Esophagus muscularis mucosa (tissue), 4 donors: ENCODE data around the gene HAUS8. TPM values are rescaled to one million over a fixed set of nuclear protein-coding genes. Genes with fewer than 3 reads are reported as not detected.
"Not testable (repeated sequence)": the region's sequence is repeated elsewhere in the genome, so short reads cannot be mapped to it uniquely, and the experiment has no call there.

ENCODE experiments used
- DNase-seq: peaks from one replicate; pipeline ENCODE4 v3.0.0-alpha.2; 2017; ENCODE audit errors: extremely low spot score
- H3K27ac ChIP-seq, 4 donors: fragments of 200-600 bp; sonication (generic); replicated peaks in 1 of 4; 1 replicate in 3 of 4; 2 replicates in 1 of 4; pipeline ENCODE4 v1.5.1; 2016 to 2019; ENCODE audit warnings: mild to moderate bottlenecking in 1 of 4
- H3K27me3 ChIP-seq, 4 donors: fragments of 200-600 bp; sonication (generic); one replicate each; pipeline versions ENCODE4 v1.5.1 to v1.6.0; 2016 to 2019
- H3K36me3 ChIP-seq, 4 donors: fragments of 200-600 bp; sonication (generic); one replicate each; pipeline ENCODE4 v1.5.1; 2016 to 2019
- H3K4me1 ChIP-seq, 4 donors: fragments of 200-600 bp; sonication (generic); one replicate each; pipeline ENCODE4 v1.5.1; 2016 to 2019
- H3K4me3 ChIP-seq, 4 donors: fragments of 200-600 bp; sonication (generic); 1 replicate in 2 of 4; 2 replicates in 2 of 4; pipeline ENCODE4 v1.5.1; 2016 to 2019; ENCODE audit warnings: mild to moderate bottlenecking in 4 of 4, moderate library complexity in 1 of 4
- H3K9me3 ChIP-seq, 4 donors: fragments of 200-600 bp; sonication (generic); 1 replicate in 3 of 4; 2 replicates in 1 of 4; pipeline ENCODE4 v1.5.1; 2016 to 2019
- CTCF ChIP-seq, 3 experiments: fragments of 200-600 bp in 2 of 3; fragments of 450-650 bp in 1 of 3; sonication (generic) in 2 of 3; IDR thresholded peaks; one replicate each; pipeline ENCODE4 v1.5.1; 2017 to 2019; ENCODE audit warnings: antibody characterized with exemption in 3 of 3, mild to moderate bottlenecking in 2 of 3, moderate library complexity in 1 of 3
- EP300 ChIP-seq: sonication (generic); formaldehyde crosslinking; IDR thresholded peaks from one replicate; pipeline ENCODE4 v1.6.1; 2017; ENCODE audit warnings: antibody characterized with exemption
- POLR2A ChIP-seq: fragments of 450-650 bp; IDR thresholded peaks from one replicate; pipeline ENCODE4 v1.6.1; 2017; ENCODE audit warnings: antibody characterized with exemption, moderate library complexity, mild to moderate bottlenecking, low read depth
- POLR2AphosphoS5 ChIP-seq, 2 donors: sonication (generic); formaldehyde crosslinking; IDR thresholded peaks; one replicate each; pipeline ENCODE4 v1.6.1; 2017; ENCODE audit warnings: antibody characterized with exemption in 2 of 2
- WGBS: methylation state at CpG from one replicate; pipeline ENCODE4 v1.1.5; 2018; 5-methylcytosine and 5-hydroxymethylcytosine counted together
- intact Hi-C: fragments of 100-400 bp; cut with DNase I; formaldehyde crosslinking; loops from one replicate; pipeline ENCODE4 v1.15.1; 2023
- total RNA-seq, 4 donors: library from RNA; depleted of rRNA; stranded (reverse); fragments of >200 nt; gene quantifications; one replicate each; pipeline versions ENCODE4 v1.1.0 to v1.2.1, GENCODE V29; 2016

HAUS8 gene
- total RNA-seq, 4 donors from 2014 or later: 3.3 to 6.6 (median 4.6) TPM

GRCh38 chr19:17026706-17027534 lies 48.3 kb downstream of the HAUS8 start, which contains the start of gene CPAMD8:
Gene CPAMD8 (minus strand): TSS chr19:17026810. CDS start chr19:17026642, 168 bp downstream.
- no peak for TF ChIP-seq POLR2A
- no peak for TF ChIP-seq CTCF (IDR thresholded peaks at IDR 0.05)
- TF ChIP-seq POLR2AphosphoS5 (IDR thresholded peaks at IDR 0.05): no peak
- TF ChIP-seq EP300: no peak
- Histone ChIP-seq H3K27ac (no peak within 1 kb of the TSS), H3K9me3 (peaks cover 0 to 29% (median 21%) of the 10 kb centered on the region in 4 donors), H3K4me3 (peak within 1 kb of the TSS; percentile 28 to 34 (median 32)), H3K27me3 (peaks cover 0 to 86% (median 28%) of the 10 kb centered on the region in 4 donors), H3K4me1 (peaks cover 1 to 18% (median 9%) of the 10 kb centered on the region in 4 donors), H3K36me3 (no peaks in the 10 kb centered on the region)
- no peak for DNase-seq
- intact Hi-C loops: no loop called here
- WGBS: 13% methylated on average over 5 of the region's 67 CpGs

DNA sequence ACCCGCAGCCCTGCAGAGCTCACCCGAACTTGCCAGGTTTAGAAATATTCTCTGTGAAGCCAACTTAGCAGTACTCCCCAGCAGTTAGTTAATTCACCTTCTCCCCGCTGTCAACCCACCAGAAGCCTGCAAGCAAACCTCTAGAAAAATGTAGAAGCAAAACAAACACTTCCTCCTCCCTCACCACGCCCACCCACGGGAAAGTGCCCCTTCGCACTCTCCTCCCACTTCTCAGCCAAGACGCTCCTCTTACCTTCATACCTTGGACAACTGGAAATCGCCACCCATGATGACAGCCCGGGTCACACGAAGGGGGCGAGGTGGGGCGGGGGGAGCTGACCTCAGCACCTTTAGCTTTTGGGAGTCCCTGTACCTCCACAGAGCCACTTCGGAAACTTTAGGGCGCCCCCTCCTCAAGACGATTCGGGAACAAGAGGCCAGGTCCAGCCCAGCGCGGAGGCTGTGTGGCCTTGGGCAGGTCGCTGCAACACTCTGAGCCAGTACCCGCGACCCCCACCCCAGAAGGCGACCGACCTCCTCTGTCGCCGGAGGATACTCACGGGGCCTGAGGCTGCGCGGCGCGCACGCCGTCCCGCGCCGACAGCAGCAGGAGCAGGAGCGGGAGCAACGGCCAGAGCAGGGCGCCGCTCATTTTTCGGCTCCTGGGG lies 49.1 kb downstream of the HAUS8 start:
- Histone ChIP-seq H3K9me3 (peaks cover 0 to 29% (median 21%) of the 10 kb centered on the region in 4 donors), H3K27ac (no peak overlapping the region), H3K27me3 (peaks cover 0 to 83% (median 28%) of the 10 kb centered on the region in 4 donors), H3K4me3 (peak overlapping the region; percentile 28 to 34 (median 32)), H3K36me3 (no peaks in the 10 kb centered on the region), H3K4me1 (peaks cover 3 to 18% (median 9%) of the 10 kb centered on the region in 4 donors)
- intact Hi-C loops: no loop called here
- no peak for DNase-seq
- WGBS: 2% methylated on average over 26 of the region's 40 CpGs
- TF ChIP-seq EP300: no peak
- TF ChIP-seq POLR2AphosphoS5 (IDR thresholded peaks at IDR 0.05): no peak
- TF ChIP-seq POLR2A: no peak
- TF ChIP-seq CTCF (IDR thresholded peaks at IDR 0.05): no peak

DNA sequence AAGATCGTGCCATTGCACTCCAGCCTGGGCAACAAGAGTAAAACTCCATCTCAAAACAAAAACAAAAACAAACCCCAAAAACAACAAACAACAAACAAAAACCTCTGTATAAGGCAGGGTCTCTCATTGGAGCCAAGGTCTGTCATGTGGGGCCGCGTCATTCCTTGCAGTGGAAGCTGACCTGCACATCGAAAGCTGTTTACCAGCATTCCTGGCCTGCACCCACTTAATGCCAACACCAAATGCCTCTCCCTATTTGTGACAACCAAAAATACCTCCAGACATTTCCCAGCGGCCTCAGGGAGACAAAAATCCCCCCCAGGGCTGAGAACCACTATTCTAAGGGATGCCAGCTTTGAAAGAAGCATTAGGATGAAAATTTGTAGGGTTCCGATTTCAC lies 49.9 kb downstream of the HAUS8 start:
- no peak overlapping the region for H3K4me3 ChIP-seq
- peaks cover 0 to 77% (median 28%) of the 10 kb centered on the region in 4 donors for H3K27me3 ChIP-seq
- WGBS: 83% methylated on average over 6 of the region's 6 CpGs
- peaks cover 0 to 29% (median 21%) of the 10 kb centered on the region in 4 donors for H3K9me3 ChIP-seq
- no peaks in the 10 kb centered on the region for H3K36me3 ChIP-seq
- peaks cover 3 to 18% (median 9%) of the 10 kb centered on the region in 4 donors for H3K4me1 ChIP-seq
- intact Hi-C loops: no loop called here
- H3K27ac ChIP-seq: no peak overlapping the region
- TF ChIP-seq EP300 (no peak), CTCF (IDR thresholded peaks at IDR 0.05) (no peak), POLR2A (no peak), POLR2AphosphoS5 (IDR thresholded peaks at IDR 0.05) (no peak)
- DNase-seq: no peak

GRCh38 chr19:17024941-17025340 lies 50.3 kb downstream of the HAUS8 start:
- 89% methylated on average over 8 of the region's 8 CpGs for WGBS
- H3K27me3 ChIP-seq: peaks cover 0 to 74% (median 28%) of the 10 kb centered on the region in 4 donors
- DNase-seq, H3K4me3 ChIP-seq, H3K36me3 ChIP-seq, H3K27ac ChIP-seq, intact Hi-C loops: not testable (repeated sequence)
- peaks cover 0 to 29% (median 21%) of the 10 kb centered on the region in 4 donors for H3K9me3 ChIP-seq
- H3K4me1 ChIP-seq: peaks cover 3 to 18% (median 9%) of the 10 kb centered on the region in 4 donors

- no peak for DNase-seq
- Histone ChIP-seq H3K36me3 (peaks cover 0 to 2% (median 0%) of the 10 kb centered on the region in 4 donors), H3K27ac (no peak overlapping the region), H3K4me1 (peaks cover 3 to 18% (median 9%) of the 10 kb centered on the region in 4 donors), H3K27me3 (peaks cover 0 to 65% (median 28%) of the 10 kb centered on the region in 4 donors), H3K9me3 (peaks cover 0 to 29% (median 21%) of the 10 kb centered on the region in 4 donors), H3K4me3 (no peak overlapping the region)
- WGBS: 97% methylated on average over 3 of the region's 3 CpGs
- intact Hi-C loops: no loop called here
- TF ChIP-seq CTCF (IDR thresholded peaks at IDR 0.05) (no peak), EP300 (no peak), POLR2AphosphoS5 (IDR thresholded peaks at IDR 0.05) (no peak), POLR2A (no peak)
Observed at GRCh38 chr19:17023805-17024204, 51.4 kb downstream of the HAUS8 start.
